K562 (cell line): ENCODE measurements around the gene RABL6. TPM values are rescaled to one million over a fixed set of nuclear protein-coding genes. Genes with fewer than 3 reads are reported as not detected.

Experiments
- ATAC-seq: fragments of 200-7000 bp; cut with Tn5 transposase; 3 replicates; pipeline ENCODE4 v1.9.1; 2020; ENCODE audit warnings: moderate library complexity
- BruUV-seq: library from RNA; stranded (reverse); fragments of 400-500 nt; replicated peaks from 2 replicates; lab custom pipeline; 2021; lab: Mats Ljungman, UMichigan
- CTCF ChIA-PET: fragments of 300-600 bp; formaldehyde crosslinking; extraction: SDS; loops from one replicate; lab custom pipeline; 2021; ENCODE audit warnings: low intra/inter-chr PET ratio; lab: Yijun Ruan, JAX
- POLR2A ChIA-PET: fragments of 300-600, 350-650 bp; sonication (Branson Sonifier 250); formaldehyde crosslinking; extraction: SDS; loops from one replicate; lab custom pipeline; 2021; ENCODE audit warnings: antibody characterized with exemption, inconsistent platforms; lab: Yijun Ruan, JAX
- DNase-seq, 4 experiments: peaks; one replicate each; pipeline versions ENCODE4 v3.0.0 to v3.0.0-alpha.2; 2011 to 2018; ENCODE audit warnings: low spot score in 3 of 4, mixed read lengths in 3 of 4; ENCODE audit errors: extremely low read depth in 1 of 4
- FAIRE-seq: peaks from 2 replicates; lab custom pipeline; 2011; peaks lifted over from hg19 to GRCh38; lab: Jason Lieb, UNC
- H2AFZ ChIP-seq: 2 replicates; pipeline ENCODE4 v1.6.0; 2011; ENCODE audit warnings: low read depth, low read length, control low read depth, inconsistent platforms
- H3K27ac ChIP-seq: fragments of 200-600 bp; 3 replicates; pipeline ENCODE4 v1.8.0; 2011; ENCODE audit warnings: low read depth, mild to moderate bottlenecking, control low read depth, inconsistent platforms, low read length, moderate library complexity, mixed read lengths; ENCODE audit errors: extremely low read depth
- H3K27me3 ChIP-seq, 2 experiments: fragments of 300-600 bp in 1 of 2; 2 replicates in 1 of 2; 3 replicates in 1 of 2; pipeline versions ENCODE4 v1.6.0 to v1.8.0; 2011; ENCODE audit warnings: inconsistent platforms in 2 of 2, low read length in 2 of 2, mild to moderate bottlenecking in 1 of 2, mixed read lengths in 1 of 2, moderate library complexity in 1 of 2; ENCODE audit not compliant: control insufficient read depth in 2 of 2, insufficient read depth in 2 of 2
- H3K36me3 ChIP-seq: fragments of 300-600 bp; 3 replicates; pipeline ENCODE4 v1.8.0; 2011; ENCODE audit warnings: mild to moderate bottlenecking, low read length, inconsistent platforms; ENCODE audit not compliant: control insufficient read depth, insufficient read depth
- H3K4me1 ChIP-seq, 2 experiments: fragments of 200-600 bp in 1 of 2; replicated peaks in 1 of 2; 2 replicates in 1 of 2; 3 replicates in 1 of 2; pipeline versions ENCODE4 v1.5.1 to v1.8.0; 2011; ENCODE audit warnings: inconsistent platforms in 2 of 2, low read length in 2 of 2, mild to moderate bottlenecking in 1 of 2, mixed read lengths in 1 of 2, moderate library complexity in 1 of 2; ENCODE audit not compliant: control insufficient read depth in 2 of 2, insufficient read depth in 2 of 2
- H3K4me2 ChIP-seq: 2 replicates; pipeline ENCODE4 v1.6.1; 2011; ENCODE audit warnings: low read length, control low read depth, inconsistent platforms, mixed read lengths; ENCODE audit not compliant: insufficient read depth
- H3K4me3 ChIP-seq: fragments of 200-600 bp; sonication (generic), shearing (Covaris generic); 2 replicates; pipeline ENCODE4 v1.5.1; 2016; ENCODE audit warnings: control low read depth, inconsistent platforms
- H3K79me2 ChIP-seq: fragments of 200-600 bp; 3 replicates; pipeline ENCODE4 v1.8.0; 2011; ENCODE audit warnings: low read length, inconsistent platforms; ENCODE audit not compliant: control insufficient read depth, insufficient read depth
- H3K9ac ChIP-seq, 2 experiments: 2 replicates each; pipeline versions ENCODE4 v1.6.0 to v1.6.1; 2011; ENCODE audit warnings: low read depth in 2 of 2, low read length in 2 of 2, control low read depth in 1 of 2, inconsistent platforms in 1 of 2, mild to moderate bottlenecking in 1 of 2, mixed read lengths in 1 of 2; ENCODE audit not compliant: insufficient read depth in 1 of 2
- H3K9me1 ChIP-seq: one replicate; pipeline ENCODE4 v1.6.0; 2011; ENCODE audit warnings: inconsistent platforms, mild to moderate bottlenecking, low read length, moderate library complexity; ENCODE audit not compliant: control insufficient read depth, insufficient read depth
- H3K9me3 ChIP-seq: replicated peaks from 2 replicates; pipeline ENCODE4 v1.5.1; 2011; ENCODE audit warnings: low read depth, low read length, inconsistent platforms; ENCODE audit not compliant: control insufficient read depth, insufficient read depth
- H4K20me1 ChIP-seq: replicated peaks from 2 replicates; pipeline ENCODE4 v1.6.1; 2011; ENCODE audit warnings: low read length, inconsistent platforms, mixed read lengths; ENCODE audit not compliant: control insufficient read depth, insufficient read depth
- HMGN3 ChIP-seq: IDR thresholded peaks from 2 replicates; pipeline ENCODE4 v1.6.1; 2011; ENCODE audit warnings: borderline replicate concordance, low read depth, mild to moderate bottlenecking, mixed read lengths, low read length; ENCODE audit not compliant: insufficient read length; ENCODE audit errors: extremely low read depth
- KDM5B ChIP-seq: fragments of 200-600 bp; sonication (generic); IDR thresholded peaks from 2 replicates; pipeline ENCODE4 v1.6.1; 2012; ENCODE audit warnings: low read depth, mild to moderate bottlenecking, moderate library complexity, low read length, control low read depth, inconsistent platforms; ENCODE audit not compliant: insufficient replicate concordance
- MYBL2 ChIP-seq, 2 experiments: fragments of 450-650 bp in 1 of 2; sonication (generic) in 1 of 2; formaldehyde crosslinking in 1 of 2; IDR thresholded peaks; 2 replicates each; pipeline versions ENCODE4 v1.6.1 to v1.8.1; 2017 to 2022; ENCODE audit warnings: borderline replicate concordance in 1 of 2, inconsistent platforms in 1 of 2, low read depth in 1 of 2, mild to moderate bottlenecking in 1 of 2, missing genetic modification reagents in 1 of 2, moderate library complexity in 1 of 2
- PHF20 ChIP-seq: fragments of 450-650 bp; IDR thresholded peaks from 2 replicates; pipeline ENCODE4 v1.6.1; 2018; ENCODE audit not compliant: partially characterized antibody
- POLR2AphosphoS5 ChIP-seq: IDR thresholded peaks from 2 replicates; pipeline ENCODE4 v1.6.1; 2011; ENCODE audit warnings: mild to moderate bottlenecking, low read depth, low read length, moderate library complexity; ENCODE audit not compliant: control insufficient read depth, insufficient read depth
- POLR2G ChIP-seq: fragments of 200-400 bp; formaldehyde crosslinking; IDR thresholded peaks from 2 replicates; pipeline ENCODE4 v1.6.1; 2017; ENCODE audit warnings: low read depth, mild to moderate bottlenecking, antibody characterized with exemption, low read length, moderate library complexity
- RAD21 ChIP-seq, 2 experiments: fragments of 250-450 bp in 1 of 2; fragments of 450-650 bp in 1 of 2; sonication (Bioruptor Pico) in 1 of 2; formaldehyde crosslinking in 1 of 2; IDR thresholded peaks in 1 of 2; conservative IDR thresholded peaks in 1 of 2; 2 replicates each; pipeline versions ENCODE4 v1.4.0 to v1.8.0; 2020 to 2022; ENCODE audit warnings: mild to moderate bottlenecking in 2 of 2, moderate library complexity in 1 of 2
- RBM22 ChIP-seq: fragments of 200-400 bp; formaldehyde crosslinking; IDR thresholded peaks from 2 replicates; pipeline ENCODE4 v1.6.1; 2018; ENCODE audit warnings: low read length, low read depth; ENCODE audit not compliant: poor library complexity, severe bottlenecking
- WGBS: fragments of 100-300 bp; shearing (Covaris generic); methylation state at CpG from one replicate; pipeline ENCODE4 v1.1.6; 2016; ENCODE audit warnings: low coverage, mixed read lengths; ENCODE audit not compliant: insufficient coverage; ENCODE audit errors: missing lambda C conversion rate; 5-methylcytosine and 5-hydroxymethylcytosine counted together
- in situ Hi-C: fragments of 300-500 bp; cut with MboI; formaldehyde crosslinking; loops from 4 replicates; pipeline ENCODE4 v1.15.0; 2018; ENCODE audit warnings: inconsistent platforms, mixed read lengths
- intact Hi-C: fragments of 100-400 bp; cut with micrococcal nuclease; formaldehyde crosslinking; loops from 2 replicates; pipeline ENCODE4 v1.14.2; 2022
- polyA plus RNA-seq, 8 experiments: library from polyadenylated mRNA; depleted of rRNA in 4 of 8; stranded (reverse) in 5 of 8; unstranded in 3 of 8; fragments of >200 nt; fragmentation: Nextera tagmentation in 2 of 8; fragmentation: Illumina TruSeq in 1 of 8; extraction: Ambion mirVana in 2 of 8; extraction: Trizol in 1 of 8; gene quantifications; 2 replicates each; pipeline versions ENCODE4 v1.2.1 to v1.2.3, GENCODE V29; 2011 to 2014; ENCODE audit warnings: inconsistent platforms in 1 of 8, missing spikeins in 1 of 8
- total RNA-seq, 7 experiments: library from RNA; depleted of rRNA in 6 of 7; stranded (reverse); fragments of >200 nt in 6 of 7; fragmentation: Illumina TruSeq in 2 of 7; extraction: Trizol in 2 of 7; gene quantifications; 2 replicates each; pipeline versions ENCODE4 v1.2.1 to v1.2.3, GENCODE V29; 2011 to 2021; ENCODE audit warnings: low replicate concordance in 1 of 7
- TF ChIP-seq, protein P1 (sequence below): sonication (generic); formaldehyde crosslinking; IDR thresholded peaks from 2 replicates; pipeline ENCODE4 v1.8.0; 2022; ENCODE audit warnings: mild to moderate bottlenecking, missing genetic modification reagents
- TF ChIP-seq, protein P2 (sequence below), 2 experiments: fragments of 150-350 bp in 1 of 2; IDR thresholded peaks; 2 replicates each; pipeline ENCODE4 v1.6.1; 2012 to 2016; ENCODE audit warnings: low read depth in 2 of 2, low read length in 2 of 2, mild to moderate bottlenecking in 1 of 2, moderate library complexity in 1 of 2

The RABL6 gene
- total and polyA plus RNA-seq, 9 of the 15 experiments (the other 6 are each of a cell fraction or from before 2014, with no cell fraction given), result 5.6 to 181 (median 84.5) TPM

GRCh38 chr9:136850866-136851775 is 43.4 kb downstream of the RABL6 start:
- ATAC-seq (no peak), DNase-seq (no peak)
- POLR2A ChIA-PET, result interaction anchor here (0.6 to 1.5 kb wide), 4 partner anchors 11 to 160 kb away, joined by 3 to 8 read pairs (median 4); partner anchors contain the start of gene EDF1
- TF ChIP-seq MYBL2 (IDR thresholded peaks at IDR 0.05; ENCODE audit: low read depth) (no peak), MYBL2 (CRISPR knock-in tag; IDR thresholded peaks at IDR 0.05; ENCODE audit: borderline replicate concordance) (no peak), PHF20 (no peak), HMGN3 (peak; percentile 12), KDM5B (peak; percentile 19), RBM22 (peak; percentile 82), POLR2G (peak; percentile 72), RAD21 (CRISPR knock-in tag; conservative IDR thresholded peaks at IDR 0.05 in 1 of 2, IDR thresholded peaks at IDR 0.05 in 1 of 2) (no peak), POLR2AphosphoS5 (no peak)
- TF ChIP-seq, protein P1, sequence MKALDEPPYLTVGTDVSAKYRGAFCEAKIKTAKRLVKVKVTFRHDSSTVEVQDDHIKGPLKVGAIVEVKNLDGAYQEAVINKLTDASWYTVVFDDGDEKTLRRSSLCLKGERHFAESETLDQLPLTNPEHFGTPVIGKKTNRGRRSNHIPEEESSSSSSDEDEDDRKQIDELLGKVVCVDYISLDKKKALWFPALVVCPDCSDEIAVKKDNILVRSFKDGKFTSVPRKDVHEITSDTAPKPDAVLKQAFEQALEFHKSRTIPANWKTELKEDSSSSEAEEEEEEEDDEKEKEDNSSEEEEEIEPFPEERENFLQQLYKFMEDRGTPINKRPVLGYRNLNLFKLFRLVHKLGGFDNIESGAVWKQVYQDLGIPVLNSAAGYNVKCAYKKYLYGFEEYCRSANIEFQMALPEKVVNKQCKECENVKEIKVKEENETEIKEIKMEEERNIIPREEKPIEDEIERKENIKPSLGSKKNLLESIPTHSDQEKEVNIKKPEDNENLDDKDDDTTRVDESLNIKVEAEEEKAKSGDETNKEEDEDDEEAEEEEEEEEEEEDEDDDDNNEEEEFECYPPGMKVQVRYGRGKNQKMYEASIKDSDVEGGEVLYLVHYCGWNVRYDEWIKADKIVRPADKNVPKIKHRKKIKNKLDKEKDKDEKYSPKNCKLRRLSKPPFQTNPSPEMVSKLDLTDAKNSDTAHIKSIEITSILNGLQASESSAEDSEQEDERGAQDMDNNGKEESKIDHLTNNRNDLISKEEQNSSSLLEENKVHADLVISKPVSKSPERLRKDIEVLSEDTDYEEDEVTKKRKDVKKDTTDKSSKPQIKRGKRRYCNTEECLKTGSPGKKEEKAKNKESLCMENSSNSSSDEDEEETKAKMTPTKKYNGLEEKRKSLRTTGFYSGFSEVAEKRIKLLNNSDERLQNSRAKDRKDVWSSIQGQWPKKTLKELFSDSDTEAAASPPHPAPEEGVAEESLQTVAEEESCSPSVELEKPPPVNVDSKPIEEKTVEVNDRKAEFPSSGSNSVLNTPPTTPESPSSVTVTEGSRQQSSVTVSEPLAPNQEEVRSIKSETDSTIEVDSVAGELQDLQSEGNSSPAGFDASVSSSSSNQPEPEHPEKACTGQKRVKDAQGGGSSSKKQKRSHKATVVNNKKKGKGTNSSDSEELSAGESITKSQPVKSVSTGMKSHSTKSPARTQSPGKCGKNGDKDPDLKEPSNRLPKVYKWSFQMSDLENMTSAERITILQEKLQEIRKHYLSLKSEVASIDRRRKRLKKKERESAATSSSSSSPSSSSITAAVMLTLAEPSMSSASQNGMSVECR, result no peak
- TF ChIP-seq, protein P2, sequence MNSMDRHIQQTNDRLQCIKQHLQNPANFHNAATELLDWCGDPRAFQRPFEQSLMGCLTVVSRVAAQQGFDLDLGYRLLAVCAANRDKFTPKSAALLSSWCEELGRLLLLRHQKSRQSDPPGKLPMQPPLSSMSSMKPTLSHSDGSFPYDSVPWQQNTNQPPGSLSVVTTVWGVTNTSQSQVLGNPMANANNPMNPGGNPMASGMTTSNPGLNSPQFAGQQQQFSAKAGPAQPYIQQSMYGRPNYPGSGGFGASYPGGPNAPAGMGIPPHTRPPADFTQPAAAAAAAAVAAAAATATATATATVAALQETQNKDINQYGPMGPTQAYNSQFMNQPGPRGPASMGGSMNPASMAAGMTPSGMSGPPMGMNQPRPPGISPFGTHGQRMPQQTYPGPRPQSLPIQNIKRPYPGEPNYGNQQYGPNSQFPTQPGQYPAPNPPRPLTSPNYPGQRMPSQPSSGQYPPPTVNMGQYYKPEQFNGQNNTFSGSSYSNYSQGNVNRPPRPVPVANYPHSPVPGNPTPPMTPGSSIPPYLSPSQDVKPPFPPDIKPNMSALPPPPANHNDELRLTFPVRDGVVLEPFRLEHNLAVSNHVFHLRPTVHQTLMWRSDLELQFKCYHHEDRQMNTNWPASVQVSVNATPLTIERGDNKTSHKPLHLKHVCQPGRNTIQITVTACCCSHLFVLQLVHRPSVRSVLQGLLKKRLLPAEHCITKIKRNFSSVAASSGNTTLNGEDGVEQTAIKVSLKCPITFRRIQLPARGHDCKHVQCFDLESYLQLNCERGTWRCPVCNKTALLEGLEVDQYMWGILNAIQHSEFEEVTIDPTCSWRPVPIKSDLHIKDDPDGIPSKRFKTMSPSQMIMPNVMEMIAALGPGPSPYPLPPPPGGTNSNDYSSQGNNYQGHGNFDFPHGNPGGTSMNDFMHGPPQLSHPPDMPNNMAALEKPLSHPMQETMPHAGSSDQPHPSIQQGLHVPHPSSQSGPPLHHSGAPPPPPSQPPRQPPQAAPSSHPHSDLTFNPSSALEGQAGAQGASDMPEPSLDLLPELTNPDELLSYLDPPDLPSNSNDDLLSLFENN (IDR thresholded peaks at IDR 0.05; ENCODE audit: low read depth in 2 of 2, low read length in 2 of 2), result no peak

More at GRCh38 chr9:136850866-136851775, 43.4 kb downstream of the RABL6 start:
- FAIRE-seq, result no peak
- peaks cover 29% of the 10 kb centered on the region; the same call in 1 of the 3 replicates for H3K36me3 ChIP-seq
- H3K27ac ChIP-seq, result no peak overlapping the region
- 0 out of 2 replicates have a peak, but pooled peaks cover 7% of the 10 kb centered on the region for H4K20me1 ChIP-seq
- no peak overlapping the region for H3K4me2 ChIP-seq
- peak overlapping the region in 1 of 2 experiments; percentile 97; a peak in 2 of 4 replicates for H3K9ac ChIP-seq
- peaks cover 27% of the 10 kb centered on the region for H3K79me2 ChIP-seq
- no peak overlapping the region for H2AFZ ChIP-seq
- peaks cover 9 to 88% of the 10 kb centered on the region in 2 experiments; a peak in 4 of 5 replicates for H3K4me1 ChIP-seq
- intact Hi-C loops, result no loop called here
- H3K9me3 ChIP-seq, result no peaks in the 10 kb centered on the region
- CTCF ChIA-PET, result no interaction called here
- no peaks in the 10 kb centered on the region for H3K27me3 ChIP-seq
- H3K9me1 ChIP-seq, result no peaks in the 10 kb centered on the region
- in situ Hi-C loops, result no loop called here
- WGBS, result 90% methylated on average over 20 of the region's 23 CpGs
- no TSS peak for BruUV-seq
- H3K4me3 ChIP-seq, result no peak overlapping the region
